HG02571 (cell line): ENCODE results near the gene ZNF239.
"Not testable (repeated sequence)": the region's sequence is repeated elsewhere in the genome, so short reads cannot be mapped to it uniquely, and the experiment has no call there.

Source experiments
- ATAC-seq: cut with Tn5 transposase; IDR thresholded peaks from one replicate; pipeline ENCODE4 v1.9.1; 2021; ENCODE audit warnings: mild to moderate bottlenecking, moderate library complexity; ENCODE audit not compliant: unreplicated experiment

Gene ZNF239

GRCh38 chr10:43584051-43584450, 9.6 kb upstream of the ZNF239 start:
- no peak for ATAC-seq

GRCh38 chr10:43576580-43576979, 2.2 kb upstream of the ZNF239 start:
- ATAC-seq = no peak

GRCh38 chr10:43576062-43576461, 1.6 kb upstream of the ZNF239 start:
- no peak for ATAC-seq

- ATAC-seq = no peak
Measured at GRCh38 chr10:43574906-43575305, 490 bp upstream of the ZNF239 start.

- no peak for ATAC-seq
Measured at GRCh38 chr10:43573250-43574000, 991 bp downstream of the ZNF239 start.

GRCh38 chr10:43570971-43571370, 3.4 kb downstream of the ZNF239 start:
- no peak for ATAC-seq

- ATAC-seq = no peak
Measured at GRCh38 chr10:43569681-43570080, 4.7 kb downstream of the ZNF239 start.

- no peak for ATAC-seq
Measured at GRCh38 chr10:43557214-43557613, 17.2 kb downstream of the ZNF239 start.

- not testable (repeated sequence) for ATAC-seq
Measured at GRCh38 chr10:43543746-43544145, 30.7 kb downstream of the ZNF239 start.

GRCh38 chr10:43524434-43525247, 49.8 kb downstream of the ZNF239 start:
- no peak for ATAC-seq
